Tracheal epithelial cell (primary cell): ENCODE results near the gene SEC61G. TPM values are rescaled to one million over a fixed set of nuclear protein-coding genes. Genes with fewer than 3 reads are reported as not detected.

Experiments used
- total RNA-seq: library from RNA; depleted of rRNA; stranded (reverse); fragments of >200 nt; gene quantifications from 2 replicates; pipeline ENCODE4 v1.2.1, GENCODE V29; 2014

SEC61G gene
- total RNA-seq, result 259 and 406 TPM in 2 replicates

GRCh38 chr7:54758702-54759592, at the start of gene SEC61G:
TSS of gene SEC61G (minus strand) at chr7:54759211. CDS start at chr7:54757588, 1,623 bp downstream.

Other genes starting within 250 kb of the SEC61G start
- gene VSTM2A, start 216.8 kb downstream of the SEC61G start, total RNA-seq, result not detected in 2 replicates